K562 (cell line): ENCODE measurements around the gene TNFRSF18. TPM values are rescaled to one million over a fixed set of nuclear protein-coding genes. Genes with fewer than 3 reads are reported as not detected.

Experiments
- ADNP ChIP-seq: fragments of 200-800 bp; sonication (Bioruptor generic); IDR thresholded peaks from 2 replicates; pipeline ENCODE4 v1.6.1; 2016; ENCODE audit warnings: missing genetic modification characterization, missing compliant biosample characterization
- ARID1B ChIP-seq: fragments of 450-650 bp; IDR thresholded peaks from 2 replicates; pipeline ENCODE4 v1.6.1; 2016; ENCODE audit warnings: antibody characterized with exemption, mild to moderate bottlenecking, inconsistent platforms
- CAMTA2 ChIP-seq: fragments of 250-450 bp; sonication (Bioruptor Pico); conservative IDR thresholded peaks from 2 replicates; pipeline ENCODE4 v1.5.1; 2022
- KAT2B ChIP-seq: IDR thresholded peaks from one replicate; pipeline ENCODE4 v1.6.1; 2012; ENCODE audit warnings: low read depth, mild to moderate bottlenecking, control low read depth, inconsistent platforms, low read length, moderate library complexity
- MTF1 ChIP-seq: fragments of 250-450 bp; sonication (Bioruptor Pico); IDR thresholded peaks from 2 replicates; pipeline ENCODE4 v1.9.0; 2021; ENCODE audit warnings: moderate library complexity, mild to moderate bottlenecking, inconsistent platforms, borderline replicate concordance
- NR2C1 ChIP-seq, 2 experiments: fragments of 450-650 bp; IDR thresholded peaks; 2 replicates each; pipeline ENCODE4 v1.6.1; 2017; ENCODE audit warnings: mild to moderate bottlenecking in 2 of 2, antibody characterized with exemption in 1 of 2, inconsistent platforms in 1 of 2, missing compliant biosample characterization in 1 of 2, missing genetic modification characterization in 1 of 2
- RAD51 ChIP-seq: fragments of 450-650 bp; IDR thresholded peaks from 2 replicates; pipeline ENCODE4 v1.7.1; 2016; ENCODE audit warnings: low read depth, mild to moderate bottlenecking, borderline replicate concordance
- TBL1XR1 ChIP-seq, 2 experiments: IDR thresholded peaks; 2 replicates each; pipeline ENCODE4 v1.6.1; 2012; ENCODE audit warnings: improper control_type of control experiment in 2 of 2, low read length in 2 of 2, mild to moderate bottlenecking in 1 of 2
- YY1 ChIP-seq, 3 experiments: IDR thresholded peaks; 2 replicates each; pipeline ENCODE4 v1.6.1; 2011; ENCODE audit warnings: low read length in 2 of 3, mild to moderate bottlenecking in 2 of 3, moderate library complexity in 2 of 3, borderline replicate concordance in 1 of 3, control low read depth in 1 of 3, low read depth in 1 of 3; ENCODE audit not compliant: insufficient read depth in 3 of 3, insufficient replicate concordance in 2 of 3, control insufficient read depth in 1 of 3, insufficient read length in 1 of 3; ENCODE audit errors: extremely low read depth in 1 of 3
- ZNF445 ChIP-seq: fragments of 250-450 bp; sonication (Bioruptor Pico); IDR thresholded peaks from 2 replicates; pipeline ENCODE4 v1.4.0; 2020; ENCODE audit warnings: low read depth, mild to moderate bottlenecking, moderate library complexity
- ZNF830 ChIP-seq: fragments of 250-450 bp; sonication (Bioruptor Pico); IDR thresholded peaks from 2 replicates; pipeline ENCODE4 v1.5.0; 2021; ENCODE audit warnings: mild to moderate bottlenecking
- polyA plus RNA-seq, 8 experiments: library from polyadenylated mRNA; depleted of rRNA in 4 of 8; stranded (reverse) in 5 of 8; unstranded in 3 of 8; fragments of >200 nt; fragmentation: Nextera tagmentation in 2 of 8; fragmentation: Illumina TruSeq in 1 of 8; extraction: Ambion mirVana in 2 of 8; extraction: Trizol in 1 of 8; gene quantifications; 2 replicates each; pipeline versions ENCODE4 v1.2.1 to v1.2.3, GENCODE V29; 2011 to 2014; ENCODE audit warnings: inconsistent platforms in 1 of 8, missing spikeins in 1 of 8
- total RNA-seq, 7 experiments: library from RNA; depleted of rRNA in 6 of 7; stranded (reverse); fragments of >200 nt in 6 of 7; fragmentation: Illumina TruSeq in 2 of 7; extraction: Trizol in 2 of 7; gene quantifications; 2 replicates each; pipeline versions ENCODE4 v1.2.1 to v1.2.3, GENCODE V29; 2011 to 2021; ENCODE audit warnings: low replicate concordance in 1 of 7
- TF ChIP-seq, protein P1 (sequence below): conservative IDR thresholded peaks from 2 replicates; pipeline ENCODE4 v1.6.1; 2011; ENCODE audit warnings: low read depth, mild to moderate bottlenecking, low read length; ENCODE audit not compliant: control insufficient read depth
- TF ChIP-seq, protein P2 (sequence below): fragments of 450-650 bp; formaldehyde crosslinking; IDR thresholded peaks from 2 replicates; pipeline ENCODE4 v1.4.0; 2022; ENCODE audit warnings: mild to moderate bottlenecking, moderate library complexity
- TF ChIP-seq, protein P3 (sequence below): fragments of 450-650 bp; IDR thresholded peaks from 2 replicates; pipeline ENCODE4 v1.6.1; 2016; ENCODE audit warnings: mild to moderate bottlenecking
- TF ChIP-seq, protein P4 (sequence below): sonication (generic); formaldehyde crosslinking; IDR thresholded peaks from 2 replicates; pipeline ENCODE4 v1.8.1; 2022; ENCODE audit warnings: missing genetic modification reagents
- TF ChIP-seq, protein P5 (sequence below): sonication (generic); IDR thresholded peaks from 2 replicates; pipeline ENCODE4 v1.6.1; 2016
- TF ChIP-seq, protein P6 (sequence below), 3 experiments: IDR thresholded peaks in 2 of 3; conservative IDR thresholded peaks in 1 of 3; 2 replicates each; pipeline ENCODE4 v1.5.1; 2011 to 2012; ENCODE audit warnings: low read length in 3 of 3, mild to moderate bottlenecking in 3 of 3, control low read depth in 2 of 3, improper control_type of control experiment in 1 of 3, inconsistent platforms in 1 of 3, low read depth in 1 of 3, mixed read lengths in 1 of 3, moderate library complexity in 1 of 3; ENCODE audit not compliant: insufficient read depth in 2 of 3

Gene TNFRSF18
- total and polyA plus RNA-seq, 9 of the 15 experiments (the other 6 are each of a cell fraction or from before 2014, with no cell fraction given): 0.24 to 0.27 TPM; not detected in 7

DNA sequence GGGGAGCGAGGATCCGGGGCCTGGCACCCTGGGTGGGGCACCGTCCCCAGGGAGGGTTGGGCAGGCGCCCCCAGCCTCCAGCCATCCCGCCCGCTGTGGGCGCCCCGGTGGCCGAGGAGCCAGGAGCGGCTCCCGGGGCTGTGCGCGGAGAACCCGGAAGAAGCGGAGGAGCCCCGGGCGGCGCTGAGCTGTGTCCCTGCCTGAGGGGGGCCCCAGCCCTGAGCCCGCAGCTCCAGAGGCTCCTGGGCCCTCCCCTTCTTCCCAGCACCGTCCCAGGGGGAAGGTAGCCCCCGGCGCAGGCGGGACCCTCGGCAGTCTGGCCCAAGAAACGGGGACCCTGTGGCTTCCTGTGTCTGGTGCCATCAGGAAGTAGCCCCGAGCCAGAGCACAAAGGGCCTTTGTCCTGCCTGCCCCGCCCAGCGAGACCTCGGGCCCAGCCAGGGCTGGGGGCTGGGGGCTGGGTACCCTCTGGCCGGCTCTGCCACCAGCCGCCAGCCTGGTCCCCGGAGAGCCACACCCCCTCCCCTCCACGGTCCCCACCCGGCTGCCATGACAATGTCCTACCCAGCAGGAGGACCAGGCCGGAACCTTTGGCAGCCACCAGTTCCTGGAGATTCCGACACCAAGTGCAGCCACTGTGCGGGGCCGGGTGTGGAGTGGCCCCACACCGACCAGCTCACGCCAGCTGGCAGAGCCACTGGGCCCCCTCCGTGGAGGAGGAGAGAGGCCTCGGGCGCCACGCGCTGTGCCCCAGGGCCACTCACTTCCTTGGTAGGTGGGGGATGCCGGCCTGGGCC, 48.3 kb downstream of the TNFRSF18 start (continued):
- no peak for TF ChIP-seq ARID1B
- TF ChIP-seq, protein P1, sequence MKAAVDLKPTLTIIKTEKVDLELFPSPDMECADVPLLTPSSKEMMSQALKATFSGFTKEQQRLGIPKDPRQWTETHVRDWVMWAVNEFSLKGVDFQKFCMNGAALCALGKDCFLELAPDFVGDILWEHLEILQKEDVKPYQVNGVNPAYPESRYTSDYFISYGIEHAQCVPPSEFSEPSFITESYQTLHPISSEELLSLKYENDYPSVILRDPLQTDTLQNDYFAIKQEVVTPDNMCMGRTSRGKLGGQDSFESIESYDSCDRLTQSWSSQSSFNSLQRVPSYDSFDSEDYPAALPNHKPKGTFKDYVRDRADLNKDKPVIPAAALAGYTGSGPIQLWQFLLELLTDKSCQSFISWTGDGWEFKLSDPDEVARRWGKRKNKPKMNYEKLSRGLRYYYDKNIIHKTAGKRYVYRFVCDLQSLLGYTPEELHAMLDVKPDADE: no peak
- no peak for TF ChIP-seq ZNF445 (CRISPR knock-in tag)
- no peak for TF ChIP-seq YY1 (IDR thresholded peaks at IDR 0.05; ENCODE audit: borderline replicate concordance in 1 of 3, control insufficient read depth in 1 of 3, extremely low read depth in 1 of 3, insufficient read depth in 3 of 3, insufficient read length in 1 of 3, insufficient replicate concordance in 2 of 3, low read depth in 1 of 3, low read length in 2 of 3)
- TF ChIP-seq ZNF830: no peak
- no peak for TF ChIP-seq CAMTA2
- TF ChIP-seq, protein P2, sequence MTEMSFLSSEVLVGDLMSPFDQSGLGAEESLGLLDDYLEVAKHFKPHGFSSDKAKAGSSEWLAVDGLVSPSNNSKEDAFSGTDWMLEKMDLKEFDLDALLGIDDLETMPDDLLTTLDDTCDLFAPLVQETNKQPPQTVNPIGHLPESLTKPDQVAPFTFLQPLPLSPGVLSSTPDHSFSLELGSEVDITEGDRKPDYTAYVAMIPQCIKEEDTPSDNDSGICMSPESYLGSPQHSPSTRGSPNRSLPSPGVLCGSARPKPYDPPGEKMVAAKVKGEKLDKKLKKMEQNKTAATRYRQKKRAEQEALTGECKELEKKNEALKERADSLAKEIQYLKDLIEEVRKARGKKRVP (CRISPR knock-in tag): no peak
- TF ChIP-seq, protein P3, sequence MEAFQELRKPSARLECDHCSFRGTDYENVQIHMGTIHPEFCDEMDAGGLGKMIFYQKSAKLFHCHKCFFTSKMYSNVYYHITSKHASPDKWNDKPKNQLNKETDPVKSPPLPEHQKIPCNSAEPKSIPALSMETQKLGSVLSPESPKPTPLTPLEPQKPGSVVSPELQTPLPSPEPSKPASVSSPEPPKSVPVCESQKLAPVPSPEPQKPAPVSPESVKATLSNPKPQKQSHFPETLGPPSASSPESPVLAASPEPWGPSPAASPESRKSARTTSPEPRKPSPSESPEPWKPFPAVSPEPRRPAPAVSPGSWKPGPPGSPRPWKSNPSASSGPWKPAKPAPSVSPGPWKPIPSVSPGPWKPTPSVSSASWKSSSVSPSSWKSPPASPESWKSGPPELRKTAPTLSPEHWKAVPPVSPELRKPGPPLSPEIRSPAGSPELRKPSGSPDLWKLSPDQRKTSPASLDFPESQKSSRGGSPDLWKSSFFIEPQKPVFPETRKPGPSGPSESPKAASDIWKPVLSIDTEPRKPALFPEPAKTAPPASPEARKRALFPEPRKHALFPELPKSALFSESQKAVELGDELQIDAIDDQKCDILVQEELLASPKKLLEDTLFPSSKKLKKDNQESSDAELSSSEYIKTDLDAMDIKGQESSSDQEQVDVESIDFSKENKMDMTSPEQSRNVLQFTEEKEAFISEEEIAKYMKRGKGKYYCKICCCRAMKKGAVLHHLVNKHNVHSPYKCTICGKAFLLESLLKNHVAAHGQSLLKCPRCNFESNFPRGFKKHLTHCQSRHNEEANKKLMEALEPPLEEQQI: no peak
- no peak for TF ChIP-seq KAT2B
- no peak for TF ChIP-seq NR2C1 (IDR thresholded peaks at IDR 0.05)
- TF ChIP-seq NR2C1 (tag; IDR thresholded peaks at IDR 0.05): no peak
- TF ChIP-seq, protein P4, sequence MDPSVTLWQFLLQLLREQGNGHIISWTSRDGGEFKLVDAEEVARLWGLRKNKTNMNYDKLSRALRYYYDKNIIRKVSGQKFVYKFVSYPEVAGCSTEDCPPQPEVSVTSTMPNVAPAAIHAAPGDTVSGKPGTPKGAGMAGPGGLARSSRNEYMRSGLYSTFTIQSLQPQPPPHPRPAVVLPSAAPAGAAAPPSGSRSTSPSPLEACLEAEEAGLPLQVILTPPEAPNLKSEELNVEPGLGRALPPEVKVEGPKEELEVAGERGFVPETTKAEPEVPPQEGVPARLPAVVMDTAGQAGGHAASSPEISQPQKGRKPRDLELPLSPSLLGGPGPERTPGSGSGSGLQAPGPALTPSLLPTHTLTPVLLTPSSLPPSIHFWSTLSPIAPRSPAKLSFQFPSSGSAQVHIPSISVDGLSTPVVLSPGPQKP (CRISPR knock-in tag): no peak; the same call in 1 of the 2 replicates
- TF ChIP-seq MTF1: no peak
- TF ChIP-seq, protein P5, sequence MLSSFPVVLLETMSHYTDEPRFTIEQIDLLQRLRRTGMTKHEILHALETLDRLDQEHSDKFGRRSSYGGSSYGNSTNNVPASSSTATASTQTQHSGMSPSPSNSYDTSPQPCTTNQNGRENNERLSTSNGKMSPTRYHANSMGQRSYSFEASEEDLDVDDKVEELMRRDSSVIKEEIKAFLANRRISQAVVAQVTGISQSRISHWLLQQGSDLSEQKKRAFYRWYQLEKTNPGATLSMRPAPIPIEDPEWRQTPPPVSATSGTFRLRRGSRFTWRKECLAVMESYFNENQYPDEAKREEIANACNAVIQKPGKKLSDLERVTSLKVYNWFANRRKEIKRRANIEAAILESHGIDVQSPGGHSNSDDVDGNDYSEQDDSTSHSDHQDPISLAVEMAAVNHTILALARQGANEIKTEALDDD: no peak
- no peak for TF ChIP-seq ADNP (tag)
- no peak for TF ChIP-seq RAD51
- TF ChIP-seq TBL1XR1 (IDR thresholded peaks at IDR 0.05; ENCODE audit: low read length in 2 of 2): no peak
- TF ChIP-seq, protein P6, sequence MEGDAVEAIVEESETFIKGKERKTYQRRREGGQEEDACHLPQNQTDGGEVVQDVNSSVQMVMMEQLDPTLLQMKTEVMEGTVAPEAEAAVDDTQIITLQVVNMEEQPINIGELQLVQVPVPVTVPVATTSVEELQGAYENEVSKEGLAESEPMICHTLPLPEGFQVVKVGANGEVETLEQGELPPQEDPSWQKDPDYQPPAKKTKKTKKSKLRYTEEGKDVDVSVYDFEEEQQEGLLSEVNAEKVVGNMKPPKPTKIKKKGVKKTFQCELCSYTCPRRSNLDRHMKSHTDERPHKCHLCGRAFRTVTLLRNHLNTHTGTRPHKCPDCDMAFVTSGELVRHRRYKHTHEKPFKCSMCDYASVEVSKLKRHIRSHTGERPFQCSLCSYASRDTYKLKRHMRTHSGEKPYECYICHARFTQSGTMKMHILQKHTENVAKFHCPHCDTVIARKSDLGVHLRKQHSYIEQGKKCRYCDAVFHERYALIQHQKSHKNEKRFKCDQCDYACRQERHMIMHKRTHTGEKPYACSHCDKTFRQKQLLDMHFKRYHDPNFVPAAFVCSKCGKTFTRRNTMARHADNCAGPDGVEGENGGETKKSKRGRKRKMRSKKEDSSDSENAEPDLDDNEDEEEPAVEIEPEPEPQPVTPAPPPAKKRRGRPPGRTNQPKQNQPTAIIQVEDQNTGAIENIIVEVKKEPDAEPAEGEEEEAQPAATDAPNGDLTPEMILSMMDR (IDR thresholded peaks at IDR 0.05 in 2 of 3, conservative IDR thresholded peaks at IDR 0.05 in 1 of 3; ENCODE audit: insufficient read depth in 2 of 3, low read depth in 1 of 3, low read length in 3 of 3): no peak
